NB4 (cell line): ENCODE results near the gene MDN1.

ENCODE experiments used
- TF ChIP-seq, protein P1 (sequence below): IDR thresholded peaks from one replicate; pipeline ENCODE4 v1.5.1; 2012; ENCODE audit warnings: low read depth, low read length
- TF ChIP-seq, protein P2 (sequence below): IDR thresholded peaks from 2 replicates; pipeline ENCODE4 v1.6.1; 2011; ENCODE audit warnings: low read depth, low read length

DNA sequence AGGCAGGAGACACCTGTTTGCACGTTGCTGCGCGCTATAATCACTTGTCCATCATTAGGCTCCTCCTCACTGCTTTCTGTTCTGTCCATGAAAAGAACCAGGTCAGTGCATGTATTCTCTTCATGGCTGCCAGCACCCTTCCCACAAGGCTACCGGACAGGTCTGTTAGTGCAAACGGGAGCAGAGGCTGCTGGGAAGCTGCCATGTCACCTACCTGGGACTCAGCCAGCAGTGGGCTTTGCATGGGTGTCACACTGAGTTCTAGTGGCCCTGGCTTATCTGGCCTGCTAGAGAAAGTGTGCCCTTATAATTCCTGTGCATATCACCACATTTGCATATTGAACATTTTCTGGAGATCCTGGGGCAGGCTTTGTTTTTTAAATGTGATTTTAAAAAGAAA is 205.8 kb downstream of the MDN1 start:
- TF ChIP-seq, protein P1, sequence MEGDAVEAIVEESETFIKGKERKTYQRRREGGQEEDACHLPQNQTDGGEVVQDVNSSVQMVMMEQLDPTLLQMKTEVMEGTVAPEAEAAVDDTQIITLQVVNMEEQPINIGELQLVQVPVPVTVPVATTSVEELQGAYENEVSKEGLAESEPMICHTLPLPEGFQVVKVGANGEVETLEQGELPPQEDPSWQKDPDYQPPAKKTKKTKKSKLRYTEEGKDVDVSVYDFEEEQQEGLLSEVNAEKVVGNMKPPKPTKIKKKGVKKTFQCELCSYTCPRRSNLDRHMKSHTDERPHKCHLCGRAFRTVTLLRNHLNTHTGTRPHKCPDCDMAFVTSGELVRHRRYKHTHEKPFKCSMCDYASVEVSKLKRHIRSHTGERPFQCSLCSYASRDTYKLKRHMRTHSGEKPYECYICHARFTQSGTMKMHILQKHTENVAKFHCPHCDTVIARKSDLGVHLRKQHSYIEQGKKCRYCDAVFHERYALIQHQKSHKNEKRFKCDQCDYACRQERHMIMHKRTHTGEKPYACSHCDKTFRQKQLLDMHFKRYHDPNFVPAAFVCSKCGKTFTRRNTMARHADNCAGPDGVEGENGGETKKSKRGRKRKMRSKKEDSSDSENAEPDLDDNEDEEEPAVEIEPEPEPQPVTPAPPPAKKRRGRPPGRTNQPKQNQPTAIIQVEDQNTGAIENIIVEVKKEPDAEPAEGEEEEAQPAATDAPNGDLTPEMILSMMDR = no peak
- TF ChIP-seq, protein P2, sequence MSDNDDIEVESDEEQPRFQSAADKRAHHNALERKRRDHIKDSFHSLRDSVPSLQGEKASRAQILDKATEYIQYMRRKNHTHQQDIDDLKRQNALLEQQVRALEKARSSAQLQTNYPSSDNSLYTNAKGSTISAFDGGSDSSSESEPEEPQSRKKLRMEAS = no peak
